ENCODE measurements around the gene EEF1B2. TPM values are rescaled to one million over a fixed set of nuclear protein-coding genes. Genes with fewer than 3 reads are reported as not detected.
"Not testable (repeated sequence)": the region's sequence is repeated elsewhere in the genome, so short reads cannot be mapped to it uniquely, and the experiment has no call there.

The EEF1B2 gene
- total and polyA plus RNA-seq, 5 experiments from 2014 or later: 1,094 to 1,693 (median 1,324) TPM

DNA sequence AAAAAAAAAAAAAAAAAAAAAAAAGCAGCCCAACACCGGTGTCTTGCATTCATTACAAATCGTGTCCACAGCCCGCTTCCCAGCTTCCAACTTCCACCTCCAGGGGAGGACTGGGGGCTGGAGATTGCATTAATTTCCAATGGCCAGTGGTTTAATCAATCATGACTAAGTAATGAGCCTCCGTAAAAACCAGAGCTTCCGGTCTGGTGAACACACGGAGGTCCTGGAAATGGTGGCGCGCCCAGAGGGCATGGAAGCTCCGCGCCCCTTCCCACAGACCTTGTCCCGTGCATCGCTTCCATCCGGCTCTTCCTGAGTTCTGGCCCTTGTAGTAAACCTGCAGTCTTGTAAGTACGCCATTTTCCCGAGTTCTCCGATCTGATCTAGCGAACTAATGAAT lies 43.6 kb downstream of the EEF1B2 start:
- no peak overlapping the region for H3K4me3 Mint-ChIP-seq
- POLR2A ChIA-PET: no interaction called here
- H3K4me1 Mint-ChIP-seq: peaks cover 0 to 1% (median 0%) of the 10 kb centered on the region in 4 donors
- H3K27me3 Mint-ChIP-seq: peaks cover 2 to 14% (median 8%) of the 10 kb centered on the region in 5 donors
- DNase-seq (no peak), ATAC-seq (no peak)
- H3K9me3 Mint-ChIP-seq: no peaks in the 10 kb centered on the region
- H3K27ac Mint-ChIP-seq: no peak overlapping the region
- H3K36me3 Mint-ChIP-seq: peaks cover 0 to 4% (median 0%) of the 10 kb centered on the region in 3 donors

DNA sequence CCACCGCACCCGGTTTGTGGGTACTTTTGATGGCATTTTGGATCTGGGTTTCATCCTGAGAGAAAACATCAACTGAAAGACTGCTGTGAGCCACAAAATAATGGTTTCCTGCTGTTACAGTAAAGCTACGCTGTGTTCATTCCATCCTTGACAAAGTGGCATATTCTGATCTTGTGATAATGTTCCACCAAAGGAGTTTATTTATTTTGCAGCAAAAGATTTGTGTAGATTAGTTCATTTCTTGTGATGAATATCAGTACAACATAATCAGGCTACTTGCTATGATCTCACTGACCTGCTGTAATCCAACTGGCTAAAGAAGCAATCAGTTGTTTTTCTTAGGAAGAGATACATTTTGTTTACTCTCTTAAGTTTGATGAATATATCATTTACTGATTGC lies 45.0 kb downstream of the EEF1B2 start:
- H3K36me3 Mint-ChIP-seq: peaks cover 0 to 4% (median 0%) of the 10 kb centered on the region in 3 donors
- DNase-seq (no peak), ATAC-seq (no peak)
- H3K4me1 Mint-ChIP-seq: peaks cover 0 to 1% (median 0%) of the 10 kb centered on the region in 4 donors
- POLR2A ChIA-PET: no interaction called here
- no peak overlapping the region for H3K27ac Mint-ChIP-seq
- no peak overlapping the region for H3K4me3 Mint-ChIP-seq
- H3K9me3 Mint-ChIP-seq: no peaks in the 10 kb centered on the region
- peaks cover under 1 to 10% (median 5%) of the 10 kb centered on the region in 5 donors for H3K27me3 Mint-ChIP-seq

DNA sequence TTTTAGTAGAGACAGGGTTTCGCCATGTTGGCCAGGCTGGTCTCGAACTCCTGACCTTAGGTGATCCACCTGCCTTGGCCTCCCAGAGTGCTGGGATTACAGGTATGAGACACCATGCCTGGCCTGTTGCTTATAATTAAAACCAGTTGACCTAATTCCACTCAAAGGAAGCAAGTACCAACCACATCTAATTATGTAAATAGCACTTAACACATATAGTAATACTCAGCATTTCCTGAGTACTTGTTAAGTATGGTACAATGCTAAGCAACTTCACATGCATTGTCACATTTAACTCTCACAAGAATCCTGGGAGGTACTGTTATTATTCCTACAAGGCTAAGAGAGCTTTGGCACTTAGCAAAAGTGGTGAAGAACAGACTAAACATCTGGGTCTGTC lies 47.6 kb downstream of the EEF1B2 start:
- H3K9me3 Mint-ChIP-seq, POLR2A ChIA-PET, DNase-seq, H3K36me3 Mint-ChIP-seq, H3K27me3 Mint-ChIP-seq, H3K4me1 Mint-ChIP-seq, H3K4me3 Mint-ChIP-seq, H3K27ac Mint-ChIP-seq, ATAC-seq: not testable (repeated sequence)

DNA sequence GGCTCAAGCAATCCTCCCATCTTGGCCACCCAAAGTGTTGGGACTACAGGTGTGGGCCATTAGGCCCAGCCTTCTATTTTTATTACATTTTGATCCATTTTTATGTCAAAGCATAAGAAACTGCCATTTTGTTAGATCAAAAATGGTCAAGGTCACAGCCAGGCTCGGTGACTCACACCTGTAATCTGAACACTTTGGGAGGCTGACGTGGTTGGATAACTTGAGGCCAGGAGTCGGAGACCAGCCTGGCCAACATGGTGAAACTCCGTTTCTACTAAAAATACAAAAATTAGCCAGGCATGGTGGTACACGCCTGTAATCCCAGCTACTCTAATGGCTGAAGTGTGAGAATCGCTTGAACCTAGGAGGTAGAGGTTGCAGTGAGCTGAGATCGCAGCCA lies 49.2 kb downstream of the EEF1B2 start:
- peaks cover 0 to 3% (median 0%) of the 10 kb centered on the region in 4 donors for H3K4me1 Mint-ChIP-seq
- H3K36me3 Mint-ChIP-seq: no peaks in the 10 kb centered on the region
- H3K4me3 Mint-ChIP-seq: no peak overlapping the region
- DNase-seq (no peak), ATAC-seq (no peak)
- H3K27ac Mint-ChIP-seq: no peak overlapping the region
- POLR2A ChIA-PET: no interaction called here
- H3K27me3 Mint-ChIP-seq: peaks cover 0 to 18% (median 4%) of the 10 kb centered on the region in 5 donors
- H3K9me3 Mint-ChIP-seq: no peaks in the 10 kb centered on the region

DNA sequence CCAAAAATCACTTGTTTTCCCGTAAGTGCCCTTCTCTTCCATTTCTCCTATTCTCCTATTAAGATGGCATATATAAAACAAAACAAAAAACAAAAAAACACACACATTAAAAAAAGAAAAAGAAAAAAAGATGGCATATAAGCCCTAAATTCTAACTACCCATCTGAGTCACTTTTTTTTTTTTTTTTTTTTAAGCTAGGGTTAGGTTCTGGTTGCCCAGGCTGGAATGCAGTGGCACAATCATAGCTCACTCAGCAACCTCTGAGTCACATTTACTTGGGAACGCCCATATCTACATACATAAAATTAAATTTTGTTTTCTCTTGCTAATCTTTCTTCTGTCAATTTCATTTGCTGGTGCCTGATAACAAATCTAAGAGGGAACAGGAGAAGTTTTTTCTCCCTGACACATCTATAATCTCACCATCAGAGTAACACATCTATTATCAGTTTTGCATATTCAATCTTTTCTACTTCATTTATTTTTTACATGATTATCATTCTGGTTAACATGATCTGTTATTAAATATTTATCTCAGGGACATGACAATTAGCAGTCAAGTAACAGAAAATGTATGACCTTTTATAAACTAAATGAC lies 52.1 kb downstream of the EEF1B2 start:
- Mint-ChIP-seq H3K4me1 (peaks cover 0 to 3% (median 0%) of the 10 kb centered on the region in 4 donors), H3K36me3 (no peaks in the 10 kb centered on the region), H3K27ac (no peak overlapping the region), H3K27me3 (peaks cover 3 to 34% (median 13%) of the 10 kb centered on the region in 5 donors), H3K9me3 (no peaks in the 10 kb centered on the region), H3K4me3 (no peak overlapping the region)
- POLR2A ChIA-PET: no interaction called here
- no peak for DNase-seq
- ATAC-seq: no peak

Other genes with a start within 250 kb of the EEF1B2 start
- 10 to 100 TPM; 35.6 to 38.7 TPM for gene INO80D, start 73.7 kb upstream of the EEF1B2 start, total RNA-seq
- 10 to 100 TPM in 2 of 3 donors, 1 to 10 TPM in 1; 9.4 to 13.1 (median 11.6) TPM for gene INO80D, start 73.7 kb upstream of the EEF1B2 start, polyA plus RNA-seq
- gene NDUFS1, start 451 bp upstream of the EEF1B2 start, total RNA-seq: 10 to 100 TPM; 65.5 to 69.9 TPM
- gene NDUFS1, start 451 bp upstream of the EEF1B2 start, polyA plus RNA-seq: 10 to 100 TPM; 34.3 to 45.9 (median 45.3) TPM
- gene ZDBF2, start 114.8 kb downstream of the EEF1B2 start, total RNA-seq: 10 to 100 TPM; 15.4 to 15.8 TPM
- gene ZDBF2, start 114.8 kb downstream of the EEF1B2 start, polyA plus RNA-seq: 1 to 10 TPM; 2.7 to 5.2 (median 3.3) TPM